Activated B cell treated with CpG ODN at 0.5 μM for 24 hours (primary cell): ENCODE data around the gene MAP7D3. TPM values are rescaled to one million over a fixed set of nuclear protein-coding genes. Genes with fewer than 3 reads are reported as not detected.

ENCODE experiments used
- ATAC-seq: fragments of 200-7000 bp; cut with Tn5 transposase; one replicate; pipeline ENCODE4 v1.10.0; 2021; ENCODE audit warnings: low read depth, mild to moderate bottlenecking, moderate library complexity
- CTCF ChIA-PET: fragments of 350-600 bp; sonication (Branson Sonifier 250); formaldehyde crosslinking; loops from one replicate; lab custom pipeline; 2021; ENCODE audit warnings: antibody characterized with exemption; lab: Charles Lee
- POLR2A ChIA-PET: fragments of 350-600 bp; sonication (Branson Sonifier 250); formaldehyde crosslinking; loops from one replicate; lab custom pipeline; 2021; ENCODE audit warnings: antibody characterized with exemption; lab: Charles Lee
- DNase-seq: peaks from one replicate; pipeline ENCODE4 v3.0.0; 2022
- H3K27ac Mint-ChIP-seq: one replicate; pipeline ENCODE4 v1.8.0; 2020; ENCODE audit warnings: mixed read lengths
- H3K27me3 Mint-ChIP-seq: one replicate; pipeline ENCODE4 v1.8.0; 2021; ENCODE audit warnings: mixed read lengths
- H3K36me3 Mint-ChIP-seq: one replicate; pipeline ENCODE4 v1.8.0; 2021; ENCODE audit warnings: low read depth, mixed read lengths
- H3K4me1 Mint-ChIP-seq: one replicate; pipeline ENCODE4 v1.8.0; 2021; ENCODE audit warnings: mixed read lengths
- H3K4me3 Mint-ChIP-seq: one replicate; pipeline ENCODE4 v1.8.0; 2020; ENCODE audit warnings: mild to moderate bottlenecking, mixed read lengths
- H3K9me3 Mint-ChIP-seq: one replicate; pipeline ENCODE4 v1.8.0; 2020; ENCODE audit warnings: mixed read lengths
- intact Hi-C: fragments of 100-400 bp; cut with micrococcal nuclease; formaldehyde crosslinking; loops from one replicate; pipeline ENCODE4 v1.15.1; 2024
- total RNA-seq: library from RNA; stranded (reverse); gene quantifications from 2 replicates; pipeline ENCODE4 v1.2.3, GENCODE V29; 2022
- TF ChIP-seq, protein P1 (sequence below): fragments of 200-600 bp; IDR thresholded peaks from one replicate; pipeline ENCODE4 v1.8.0; 2022; ENCODE audit warnings: antibody characterized with exemption, mild to moderate bottlenecking

Gene MAP7D3
- total RNA-seq, 1 donor from 2014 or later: 12.2 TPM

DNA sequence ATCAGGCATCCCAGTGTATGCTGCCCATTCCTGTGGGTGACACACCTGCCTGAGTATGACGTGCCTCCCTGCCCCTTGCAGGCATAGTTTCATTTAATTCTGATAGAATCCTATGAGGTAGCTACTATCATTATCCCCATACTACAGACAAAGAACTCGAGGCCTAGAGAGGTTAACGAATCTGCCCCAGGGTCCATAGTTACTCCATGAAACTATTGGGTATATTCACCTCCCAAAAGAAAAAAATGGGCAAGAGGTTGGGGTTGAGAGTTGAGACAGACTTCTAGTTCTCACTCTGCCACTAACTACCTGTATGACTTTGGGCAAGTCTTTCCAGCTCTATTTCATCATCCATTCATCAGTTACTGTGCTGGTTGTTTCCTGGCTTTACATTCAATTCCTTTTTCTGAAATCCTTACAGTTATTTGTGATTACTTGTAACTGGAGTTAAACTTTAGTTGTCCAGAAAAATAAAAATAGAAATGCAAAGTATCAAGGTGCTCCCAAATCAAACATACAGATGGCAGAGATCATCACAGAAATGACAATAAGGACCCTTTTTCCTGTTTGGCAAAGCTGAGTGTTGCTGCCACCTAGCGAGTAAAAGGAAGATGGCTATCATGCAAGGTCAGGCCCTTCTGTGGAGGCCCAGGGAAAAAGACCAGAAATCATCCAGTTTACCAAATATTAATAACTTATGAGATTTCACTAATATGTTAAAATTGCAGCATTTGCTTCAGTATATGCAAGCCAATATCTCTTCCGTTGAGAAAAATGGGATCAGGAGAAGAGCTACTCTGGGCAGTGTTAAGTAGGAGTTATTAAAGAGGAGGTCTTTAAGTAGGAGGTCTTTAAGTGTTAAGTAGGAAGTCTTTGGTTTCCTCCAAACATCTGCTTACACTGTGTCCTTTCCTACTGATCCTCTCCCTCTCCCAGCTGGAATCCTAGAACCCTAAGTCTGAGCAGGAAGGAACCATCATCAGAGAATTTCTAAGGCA lies 17.1 kb upstream of the MAP7D3 start:
- Mint-ChIP-seq H3K4me1 (peaks cover 8% of the 10 kb centered on the region), H3K27me3 (no peaks in the 10 kb centered on the region), H3K4me3 (no peak overlapping the region), H3K27ac (no peak overlapping the region), H3K36me3 (no peaks in the 10 kb centered on the region), H3K9me3 (no peaks in the 10 kb centered on the region)
- intact Hi-C loops: loop anchor here (1.0 to 5.0 kb wide), 2 partner anchors 106 to 240 kb away; no protein-coding TSS in a partner anchor
- DNase-seq (no peak), ATAC-seq (peak; percentile 45)
- CTCF ChIA-PET: interaction anchor here (0.6 to 4.6 kb wide), 5 partner anchors 21 to 281 kb away, joined by 3 to 66 read pairs (median 3); no protein-coding TSS in a partner anchor
- POLR2A ChIA-PET: no interaction called here
- TF ChIP-seq, protein P1, sequence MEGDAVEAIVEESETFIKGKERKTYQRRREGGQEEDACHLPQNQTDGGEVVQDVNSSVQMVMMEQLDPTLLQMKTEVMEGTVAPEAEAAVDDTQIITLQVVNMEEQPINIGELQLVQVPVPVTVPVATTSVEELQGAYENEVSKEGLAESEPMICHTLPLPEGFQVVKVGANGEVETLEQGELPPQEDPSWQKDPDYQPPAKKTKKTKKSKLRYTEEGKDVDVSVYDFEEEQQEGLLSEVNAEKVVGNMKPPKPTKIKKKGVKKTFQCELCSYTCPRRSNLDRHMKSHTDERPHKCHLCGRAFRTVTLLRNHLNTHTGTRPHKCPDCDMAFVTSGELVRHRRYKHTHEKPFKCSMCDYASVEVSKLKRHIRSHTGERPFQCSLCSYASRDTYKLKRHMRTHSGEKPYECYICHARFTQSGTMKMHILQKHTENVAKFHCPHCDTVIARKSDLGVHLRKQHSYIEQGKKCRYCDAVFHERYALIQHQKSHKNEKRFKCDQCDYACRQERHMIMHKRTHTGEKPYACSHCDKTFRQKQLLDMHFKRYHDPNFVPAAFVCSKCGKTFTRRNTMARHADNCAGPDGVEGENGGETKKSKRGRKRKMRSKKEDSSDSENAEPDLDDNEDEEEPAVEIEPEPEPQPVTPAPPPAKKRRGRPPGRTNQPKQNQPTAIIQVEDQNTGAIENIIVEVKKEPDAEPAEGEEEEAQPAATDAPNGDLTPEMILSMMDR: no peak

DNA sequence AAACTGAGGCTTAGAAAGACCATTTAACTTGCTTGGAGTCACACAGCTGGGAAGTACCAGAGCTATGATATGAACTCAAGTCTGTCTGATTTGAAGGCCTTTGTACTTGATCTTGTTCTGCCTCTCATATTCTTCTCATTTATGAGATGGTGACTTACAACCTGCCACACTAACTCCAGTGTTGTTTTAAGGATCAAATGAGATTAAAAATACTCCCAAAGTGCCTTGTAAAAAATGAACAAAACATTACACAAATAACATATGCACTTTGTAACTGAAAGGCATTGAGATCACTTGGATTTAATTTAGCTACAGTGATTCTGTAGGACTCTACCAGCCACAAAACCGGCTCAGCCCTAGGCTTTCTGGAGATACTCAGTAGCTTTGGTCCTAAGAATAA lies 15.6 kb upstream of the MAP7D3 start:
- ChIA-PET CTCF (interaction anchor here (1.3 to 4.6 kb wide), 3 partner anchors 11 to 238 kb away, joined by 3 to 66 read pairs (median 12); no protein-coding TSS in a partner anchor), POLR2A (no interaction called here)
- Mint-ChIP-seq H3K36me3 (no peaks in the 10 kb centered on the region), H3K9me3 (no peaks in the 10 kb centered on the region), H3K4me1 (peaks cover 8% of the 10 kb centered on the region), H3K4me3 (no peak overlapping the region), H3K27ac (no peak overlapping the region), H3K27me3 (no peaks in the 10 kb centered on the region)
- TF ChIP-seq, protein P1: no peak
- no peak for DNase-seq
- intact Hi-C loops: loop anchor here (5.0 kb wide), 1 partner anchor 105 kb away; no protein-coding TSS in a partner anchor
- no peak for ATAC-seq

DNA sequence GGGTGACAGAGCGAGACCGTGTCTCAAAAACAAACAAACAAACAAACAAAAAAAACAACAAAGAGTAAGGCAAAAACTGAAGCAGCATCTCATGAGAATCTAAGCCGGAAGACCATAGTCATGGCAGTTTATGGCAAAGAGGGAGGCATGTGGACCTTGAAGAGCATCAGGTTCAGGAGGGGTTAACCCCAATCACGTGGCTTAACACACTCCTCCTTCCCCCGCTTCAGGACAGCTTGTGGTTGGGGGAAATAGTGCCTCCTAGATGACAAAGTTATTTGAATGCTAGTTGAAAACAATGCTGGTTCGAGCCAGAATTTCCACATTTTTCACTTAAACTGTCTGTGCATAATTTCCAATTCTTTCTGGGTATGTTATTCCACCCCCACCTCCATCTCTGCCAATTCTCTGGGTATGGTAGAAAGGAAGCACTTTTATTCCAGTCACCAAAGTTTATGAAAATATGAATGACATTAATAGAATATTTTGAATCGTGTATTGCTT lies 11.7 kb upstream of the MAP7D3 start:
- intact Hi-C loops: no loop called here
- no peak for DNase-seq
- ATAC-seq: no peak
- Mint-ChIP-seq H3K27ac (no peak overlapping the region), H3K4me1 (no peaks in the 10 kb centered on the region), H3K36me3 (no peaks in the 10 kb centered on the region), H3K4me3 (no peak overlapping the region), H3K9me3 (no peaks in the 10 kb centered on the region), H3K27me3 (no peaks in the 10 kb centered on the region)
- ChIA-PET CTCF (no interaction called here), POLR2A (no interaction called here)
- TF ChIP-seq, protein P1: no peak

DNA sequence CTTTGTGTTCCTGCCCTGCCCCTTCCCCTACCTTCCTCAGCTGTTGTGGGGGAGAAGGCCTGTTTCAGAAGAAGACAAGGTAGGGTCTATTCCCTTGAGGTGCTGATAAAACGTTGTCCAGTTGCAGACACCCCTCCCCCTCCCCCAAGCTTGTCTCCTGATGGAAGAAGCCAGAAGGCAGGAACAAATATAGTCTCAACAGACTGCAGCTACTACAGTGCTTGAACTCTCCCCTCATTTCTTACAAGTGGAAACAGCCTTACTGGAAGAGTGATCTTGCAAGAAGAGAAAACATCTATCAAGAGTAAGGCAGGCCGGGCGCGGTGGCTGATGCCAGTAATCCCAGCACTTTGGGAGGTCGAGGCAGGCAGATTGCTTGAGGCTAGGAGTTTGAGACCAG lies 11.0 kb upstream of the MAP7D3 start:
- Mint-ChIP-seq H3K27me3 (no peaks in the 10 kb centered on the region), H3K4me1 (no peaks in the 10 kb centered on the region), H3K4me3 (no peak overlapping the region), H3K27ac (no peak overlapping the region), H3K36me3 (no peaks in the 10 kb centered on the region), H3K9me3 (no peaks in the 10 kb centered on the region)
- DNase-seq: no peak
- intact Hi-C loops: no loop called here
- ATAC-seq: no peak
- POLR2A ChIA-PET: no interaction called here
- TF ChIP-seq, protein P1: no peak
- CTCF ChIA-PET: no interaction called here

DNA sequence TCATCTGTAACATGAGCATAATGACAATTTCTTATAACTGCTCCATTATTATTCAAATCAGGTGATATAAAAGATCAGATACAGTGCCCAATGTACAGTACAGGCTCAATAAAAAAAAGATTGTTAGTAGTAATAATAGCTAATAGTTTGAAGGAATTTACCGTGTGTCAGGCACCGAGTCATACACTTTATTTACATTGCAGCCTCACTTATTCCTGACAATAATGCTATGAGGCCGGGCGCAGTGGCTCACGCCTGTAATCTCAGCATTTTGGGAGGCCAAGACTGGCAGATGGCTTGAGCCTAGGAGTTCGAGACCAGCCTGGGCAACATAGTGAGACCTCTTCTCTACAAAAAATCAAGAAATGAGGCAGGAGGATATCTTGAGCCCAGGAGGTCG lies 10.1 kb upstream of the MAP7D3 start:
- intact Hi-C loops: no loop called here

More for the DNA sequence above, 10.1 kb upstream of the MAP7D3 start:
- no peaks in the 10 kb centered on the region for H3K4me1 Mint-ChIP-seq
- H3K9me3 Mint-ChIP-seq: no peaks in the 10 kb centered on the region
- H3K27ac Mint-ChIP-seq: no peak overlapping the region
- H3K27me3 Mint-ChIP-seq: no peaks in the 10 kb centered on the region
- ChIA-PET POLR2A (no interaction called here), CTCF (no interaction called here)
- ATAC-seq (no peak), DNase-seq (no peak)
- no peaks in the 10 kb centered on the region for H3K36me3 Mint-ChIP-seq
- no peak overlapping the region for H3K4me3 Mint-ChIP-seq
- TF ChIP-seq, protein P1: no peak
